SU-DHL-6 (cell line): ENCODE data around the gene FTCD.

Experiments used
- CTCF ChIP-seq: fragments of 200-600 bp; sonication (generic); IDR thresholded peaks from one replicate; pipeline ENCODE4 v1.5.1; 2017; ENCODE audit warnings: antibody characterized with exemption, mild to moderate bottlenecking, low read length, moderate library complexity; ENCODE audit not compliant: insufficient read depth, poor library complexity, severe bottlenecking
- EZH2phosphoT487 ChIP-seq: fragments of 200-600 bp; sonication (generic), shearing (Covaris generic); conservative IDR thresholded peaks from 2 replicates; pipeline ENCODE4 v1.6.1; 2018; ENCODE audit warnings: mild to moderate bottlenecking, antibody characterized with exemption, low read length, moderate library complexity, mixed read lengths

GRCh38 chr21:46152927-46153246 lies 2.5 kb downstream of the FTCD start:
- TF ChIP-seq CTCF (no peak), EZH2phosphoT487 (no peak)
